A172 (cell line): ENCODE measurements around the gene GJB1. TPM values are rescaled to one million over a fixed set of nuclear protein-coding genes. Genes with fewer than 3 reads are reported as not detected.
"Not testable (repeated sequence)": the region's sequence is repeated elsewhere in the genome, so short reads cannot be mapped to it uniquely, and the experiment has no call there.

Source experiments
- DNase-seq: peaks from one replicate; pipeline ENCODE4 v3.0.0-alpha.2; 2015; ENCODE audit warnings: low spot score
- total RNA-seq: library from RNA; depleted of rRNA; stranded (reverse); fragments of >200 nt; shearing (Covaris generic); gene quantifications from 2 replicates; pipeline ENCODE4 v1.2.3, GENCODE V29; 2014; rRNA removed

GJB1 gene
- total RNA-seq, 1 experiment from 2014 or later = not detected

DNA sequence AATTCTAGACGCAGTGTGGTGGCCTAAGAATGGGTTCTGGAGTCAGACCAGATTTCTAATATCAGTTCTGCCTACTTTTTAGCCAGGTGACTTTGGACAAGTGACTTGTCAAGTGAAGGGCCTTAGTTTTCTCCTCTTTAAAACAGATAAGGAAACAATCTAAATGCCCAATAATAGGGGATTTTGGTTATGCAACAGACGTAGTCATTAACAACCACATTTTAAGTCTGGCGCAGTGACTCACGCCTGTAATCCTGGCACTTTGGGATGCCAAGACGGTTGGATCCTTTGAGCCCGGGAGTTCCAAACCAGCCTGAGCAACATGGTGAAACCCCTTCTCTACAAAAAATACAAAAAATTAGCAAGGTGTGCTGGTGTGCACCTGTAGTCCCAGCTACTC is 33.0 kb downstream of the GJB1 start:
- peak; percentile 3 for DNase-seq

DNA sequence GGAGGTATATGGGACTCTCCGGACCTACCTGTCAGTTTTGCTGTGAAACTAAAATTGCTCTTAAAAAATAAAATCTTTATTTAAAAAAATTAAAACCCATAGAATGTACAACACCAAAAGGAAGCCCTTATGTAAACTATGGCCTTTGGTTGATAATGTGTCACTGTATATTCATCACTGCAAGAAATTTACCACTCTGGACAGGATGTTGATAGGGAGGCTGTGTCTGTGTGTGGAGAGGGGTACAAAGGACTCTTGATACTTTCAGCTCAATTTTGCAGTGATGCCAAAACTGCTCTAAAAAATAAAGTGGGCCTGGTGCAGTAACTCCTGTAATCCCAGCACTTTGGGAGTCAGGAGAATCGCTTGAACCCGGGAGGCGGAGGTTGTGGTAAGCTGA is 33.8 kb downstream of the GJB1 start:
- no peak for DNase-seq

DNA sequence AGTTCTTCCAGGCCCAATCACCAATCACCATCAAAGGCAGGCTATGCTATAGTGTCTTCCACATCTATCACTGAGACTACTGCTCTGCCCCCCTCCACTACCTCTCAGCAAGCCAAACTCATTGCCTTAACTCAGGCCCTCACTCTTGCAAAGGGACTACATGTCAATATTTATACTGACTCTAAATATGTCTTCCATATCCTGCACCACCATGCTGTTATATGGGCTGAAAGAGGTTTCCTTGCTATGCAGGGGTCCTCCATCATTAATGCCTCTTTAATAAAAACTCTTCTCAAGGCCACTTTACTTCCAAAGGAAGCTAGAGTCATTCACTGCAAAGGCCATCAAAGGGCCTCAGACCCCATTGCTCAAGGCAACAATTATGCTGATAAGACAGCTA is 45.6 kb downstream of the GJB1 start:
- DNase-seq = not testable (repeated sequence)

DNA sequence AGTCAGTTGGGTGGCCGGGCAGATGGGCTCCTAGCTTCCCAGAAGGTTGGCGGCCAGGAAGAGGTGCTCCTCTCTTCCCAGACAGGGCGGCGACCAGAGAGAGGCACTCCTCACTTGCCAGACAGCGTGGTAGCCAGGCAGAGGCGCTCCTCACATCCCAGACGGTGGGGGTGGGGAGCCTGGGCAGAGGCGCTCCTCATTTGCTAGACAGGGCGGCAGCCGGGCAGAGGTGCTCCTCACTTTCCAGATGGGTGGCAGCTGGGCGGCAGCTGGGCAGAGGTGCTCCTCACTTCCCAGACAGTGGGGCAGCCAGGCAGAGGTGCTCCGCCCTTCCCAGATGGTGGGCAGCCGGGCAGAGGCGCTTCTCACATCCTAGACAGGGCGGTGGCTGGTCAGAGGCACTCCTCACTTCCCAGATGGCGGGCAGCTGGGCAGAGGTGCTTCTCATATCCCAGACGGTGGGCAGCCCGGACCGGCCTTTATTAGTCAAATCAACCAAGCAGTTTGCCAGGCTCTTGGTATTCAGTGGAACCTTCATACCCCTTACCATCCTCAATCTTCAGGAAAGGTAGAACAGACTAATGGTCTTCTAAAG is 46.9 kb downstream of the GJB1 start:
- no peak for DNase-seq

DNA sequence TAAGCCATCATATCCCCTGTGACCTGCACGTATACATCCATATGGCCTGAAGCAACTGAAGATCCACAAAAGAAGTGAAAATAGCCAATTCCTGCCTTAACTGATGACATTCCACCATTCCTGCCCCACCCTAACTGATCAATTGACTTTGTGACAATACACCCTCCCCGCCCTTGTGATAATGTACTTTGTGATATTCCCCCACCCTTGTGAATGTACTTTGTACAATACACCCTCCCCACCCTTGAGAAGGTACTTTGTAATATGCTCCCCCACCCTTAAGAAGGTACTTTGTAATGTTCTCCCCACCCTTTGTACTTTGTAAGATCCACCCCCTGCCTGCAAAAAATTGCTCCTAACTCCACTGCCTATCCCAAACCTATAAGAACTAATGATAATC is 49.3 kb downstream of the GJB1 start:
- not testable (repeated sequence) for DNase-seq

Other genes with a start within 250 kb of the GJB1 start
- gene SNX12, start 154.9 kb upstream of the GJB1 start, total RNA-seq = 69.0 and 101 TPM in 2 replicates
- gene FOXO4, start 127.4 kb upstream of the GJB1 start, total RNA-seq = 0.98 and 2.4 TPM in 2 replicates
- gene CXorf65, start 116.5 kb upstream of the GJB1 start, total RNA-seq = not detected in 2 replicates
- 0.22 and 1.4 TPM in 2 replicates for gene IL2RG, start 111.6 kb upstream of the GJB1 start, total RNA-seq
- gene MED12, start 104.6 kb upstream of the GJB1 start, total RNA-seq = 16.9 and 26.8 TPM in 2 replicates
- 0.22 and 0.72 TPM in 2 replicates for gene NLGN3, start 78.4 kb upstream of the GJB1 start, total RNA-seq
- 15.5 and 16.8 TPM in 2 replicates for gene ZMYM3, start 30.9 kb downstream of the GJB1 start, total RNA-seq
- gene NONO, start 60.4 kb downstream of the GJB1 start, total RNA-seq = 512 and 514 TPM in 2 replicates
- gene ITGB1BP2, start 78.5 kb downstream of the GJB1 start, total RNA-seq = 1.0 and 1.2 TPM in 2 replicates
- gene TAF1, start 143.1 kb downstream of the GJB1 start, total RNA-seq = 30.6 and 37.2 TPM in 2 replicates